ENCODE results near the gene SLC44A4. TPM values are rescaled to one million over a fixed set of nuclear protein-coding genes. Genes with fewer than 3 reads are reported as not detected.
"Not testable (repeated sequence)": the region's sequence is repeated elsewhere in the genome, so short reads cannot be mapped to it uniquely, and the experiment has no call there.

SLC44A4 gene
- total RNA-seq, 2 experiments from 2014 or later: 0.20 TPM; not detected in 1

DNA sequence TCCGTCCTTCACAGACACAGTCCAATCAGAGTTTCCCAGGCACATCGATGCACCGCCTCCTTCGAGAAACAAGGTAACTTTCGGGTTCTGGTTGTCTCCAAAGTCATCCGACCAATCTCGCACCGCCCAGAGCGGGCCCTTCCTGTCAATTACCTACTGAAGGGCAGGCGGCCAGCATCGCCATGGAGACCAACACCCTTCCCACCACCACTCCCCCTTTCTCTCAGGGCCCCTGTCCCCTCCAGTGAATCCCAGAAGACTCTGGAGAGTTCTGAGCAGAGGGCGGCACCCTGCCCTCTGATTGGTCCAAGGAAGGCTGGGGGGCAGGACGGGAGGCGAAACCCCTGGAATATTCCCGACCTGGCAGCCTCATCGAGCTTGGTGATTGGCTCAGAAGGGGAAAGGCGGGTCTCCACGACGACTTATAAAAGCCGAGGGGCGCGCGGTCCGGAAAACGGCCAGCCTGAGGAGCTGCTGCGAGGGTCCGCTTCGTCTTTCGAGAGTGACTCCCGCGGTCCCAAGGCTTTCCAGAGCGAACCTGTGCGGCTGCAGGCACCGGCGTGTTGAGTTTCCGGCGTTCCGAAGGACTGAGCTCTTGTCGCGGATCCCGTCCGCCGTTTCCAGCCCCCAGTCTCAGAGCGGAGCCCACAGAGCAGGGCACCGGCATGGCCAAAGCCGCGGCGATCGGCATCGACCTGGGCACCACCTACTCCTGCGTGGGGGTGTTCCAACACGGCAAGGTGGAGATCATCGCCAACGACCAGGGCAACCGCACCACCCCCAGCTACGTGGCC is 51.3 kb downstream of the SLC44A4 start, which contains the start of gene HSPA1B:
Gene HSPA1B, plus strand, starts transcription at position 453 of the 794 bp plus-strand sequence. Its CDS starts 213 bp downstream, at position 666.
- POLR2A ChIA-PET: interaction anchor here (0.7 to 2.9 kb wide), 29 partner anchors 8 to 286 kb away, joined by 3 to 34 read pairs (median 6); partner anchors contain the start of genes ABHD16A, BAG6, C6orf47 and CLIC1
- DNase-seq: peak; percentile 64 to 93 (median 84)
- intact Hi-C loops (cut with DNase I, micrococcal nuclease): loop anchor here in 1 of 2 experiments (2.0 kb wide), 1 partner anchor 33 kb away; the partner anchor contains the start of gene VARS1

DNA sequence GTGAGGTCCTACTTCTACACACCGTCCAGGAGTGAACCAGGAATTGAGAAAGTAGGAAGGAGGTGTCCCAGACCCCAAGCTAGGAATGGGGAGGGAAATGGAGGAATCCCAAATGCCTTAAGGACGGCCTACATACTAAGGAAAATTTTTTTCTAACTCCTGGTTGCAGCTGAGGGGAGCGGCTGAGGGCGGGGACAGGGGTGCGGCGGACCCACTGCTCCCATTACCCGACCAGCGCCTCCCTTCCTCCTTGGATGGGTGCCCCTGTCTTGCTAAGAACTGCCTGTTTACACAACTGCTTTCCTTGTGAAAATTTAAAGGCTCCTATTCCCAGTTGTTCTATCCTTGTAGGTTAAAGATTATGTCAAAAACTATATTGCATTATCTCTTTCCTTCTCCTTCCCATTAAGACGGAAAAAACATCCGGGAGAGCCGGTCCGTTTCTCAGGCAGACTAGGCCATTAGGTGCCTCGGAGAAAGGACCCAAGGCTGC is 52.0 kb downstream of the SLC44A4 start:
- H3K9me3 Mint-ChIP-seq: no peaks in the 10 kb centered on the region
- H3K4me1 ChIP-seq (ENCODE audit: insufficient read depth, low read length): peaks cover 46% of the 10 kb centered on the region
- intact Hi-C loops (cut with DNase I, micrococcal nuclease): loop anchor here in 1 of 2 experiments (2.0 kb wide), 1 partner anchor 32 kb away; the partner anchor contains the start of gene VARS1
- H3K27ac Mint-ChIP-seq: peak overlapping the region; percentile 97
- ChIA-PET POLR2A (interaction anchor here (0.7 to 2.9 kb wide), 26 partner anchors 9 to 285 kb away, joined by 3 to 34 read pairs (median 6); partner anchors contain the start of genes ABHD16A, BAG6, C6orf47 and CLIC1), CTCF (interaction anchor here (0.6 to 1.4 kb wide), 9 partner anchors 9 to 97 kb away, joined by 3 to 7 read pairs (median 4); partner anchors contain the start of genes DDAH2, MSH5 and VARS1)
- peak overlapping the region; percentile 96 for H3K4me3 Mint-ChIP-seq
- peak overlapping the region; percentile 74 to 76 for H3K27ac ChIP-seq (ENCODE audit: low read depth in 1 of 2, low read length in 2 of 2)
- H3K27me3 ChIP-seq (ENCODE audit: control insufficient read depth in 1 of 2, insufficient read depth in 2 of 2, low read length in 2 of 2): no peaks in the 10 kb centered on the region
- DNase-seq (peak in 5 of 14 experiments; percentile 32 to 54 (median 40)), ATAC-seq (ENCODE audit: poor library complexity) (peak; percentile 19)
- H3K36me3 Mint-ChIP-seq (ENCODE audit: low read depth): peaks cover 14% of the 10 kb centered on the region
- TF ChIP-seq, protein P1, sequence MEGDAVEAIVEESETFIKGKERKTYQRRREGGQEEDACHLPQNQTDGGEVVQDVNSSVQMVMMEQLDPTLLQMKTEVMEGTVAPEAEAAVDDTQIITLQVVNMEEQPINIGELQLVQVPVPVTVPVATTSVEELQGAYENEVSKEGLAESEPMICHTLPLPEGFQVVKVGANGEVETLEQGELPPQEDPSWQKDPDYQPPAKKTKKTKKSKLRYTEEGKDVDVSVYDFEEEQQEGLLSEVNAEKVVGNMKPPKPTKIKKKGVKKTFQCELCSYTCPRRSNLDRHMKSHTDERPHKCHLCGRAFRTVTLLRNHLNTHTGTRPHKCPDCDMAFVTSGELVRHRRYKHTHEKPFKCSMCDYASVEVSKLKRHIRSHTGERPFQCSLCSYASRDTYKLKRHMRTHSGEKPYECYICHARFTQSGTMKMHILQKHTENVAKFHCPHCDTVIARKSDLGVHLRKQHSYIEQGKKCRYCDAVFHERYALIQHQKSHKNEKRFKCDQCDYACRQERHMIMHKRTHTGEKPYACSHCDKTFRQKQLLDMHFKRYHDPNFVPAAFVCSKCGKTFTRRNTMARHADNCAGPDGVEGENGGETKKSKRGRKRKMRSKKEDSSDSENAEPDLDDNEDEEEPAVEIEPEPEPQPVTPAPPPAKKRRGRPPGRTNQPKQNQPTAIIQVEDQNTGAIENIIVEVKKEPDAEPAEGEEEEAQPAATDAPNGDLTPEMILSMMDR (IDR thresholded peaks at IDR 0.05): no peak
- H3K4me1 Mint-ChIP-seq (ENCODE audit: low read depth): peaks cover 50% of the 10 kb centered on the region
- H3K9me3 ChIP-seq (ENCODE audit: control insufficient read depth in 1 of 2, insufficient read depth in 1 of 2, low read length in 2 of 2): no peaks in the 10 kb centered on the region
- no peaks in the 10 kb centered on the region for H3K27me3 Mint-ChIP-seq
- peaks cover 2% of the 10 kb centered on the region for H3K36me3 ChIP-seq (ENCODE audit: insufficient read depth, low read length)
- H3K4me3 ChIP-seq (ENCODE audit: low read length): peak overlapping the region; percentile 84

More for the DNA sequence above, 51.3 kb downstream of the SLC44A4 start, which contains the start of gene HSPA1B:
- no peaks in the 10 kb centered on the region for H3K27me3 ChIP-seq (ENCODE audit: control insufficient read depth in 1 of 2, insufficient read depth in 2 of 2, low read length in 2 of 2)
- Mint-ChIP-seq H3K27me3 (no peaks in the 10 kb centered on the region), H3K27ac (peak within 1 kb of the TSS; percentile 97), H3K4me3 (peak within 1 kb of the TSS; percentile 96), H3K4me1 (ENCODE audit: low read depth) (peaks cover 43% of the 10 kb centered on the region), H3K9me3 (no peaks in the 10 kb centered on the region), H3K36me3 (ENCODE audit: low read depth) (peaks cover 9% of the 10 kb centered on the region)
- no peaks in the 10 kb centered on the region for H3K9me3 ChIP-seq (ENCODE audit: control insufficient read depth in 1 of 2, insufficient read depth in 1 of 2, low read length in 2 of 2)
- CTCF ChIA-PET: interaction anchor here (0.6 to 1.4 kb wide), 6 partner anchors 9 to 98 kb away, joined by 3 to 7 read pairs (median 4); partner anchors contain the start of genes DDAH2 and VARS1
- peaks cover 2% of the 10 kb centered on the region for H3K36me3 ChIP-seq (ENCODE audit: insufficient read depth, low read length)
- H3K27ac ChIP-seq (ENCODE audit: low read depth in 1 of 2, low read length in 2 of 2): peak within 1 kb of the TSS; percentile 74 to 76
- TF ChIP-seq, protein P1 (IDR thresholded peaks at IDR 0.05): no peak
- H3K4me3 ChIP-seq (ENCODE audit: low read length): peak within 1 kb of the TSS; percentile 84
- ATAC-seq (ENCODE audit: poor library complexity): peak; percentile 66
- H3K4me1 ChIP-seq (ENCODE audit: insufficient read depth, low read length): peaks cover 43% of the 10 kb centered on the region

DNA sequence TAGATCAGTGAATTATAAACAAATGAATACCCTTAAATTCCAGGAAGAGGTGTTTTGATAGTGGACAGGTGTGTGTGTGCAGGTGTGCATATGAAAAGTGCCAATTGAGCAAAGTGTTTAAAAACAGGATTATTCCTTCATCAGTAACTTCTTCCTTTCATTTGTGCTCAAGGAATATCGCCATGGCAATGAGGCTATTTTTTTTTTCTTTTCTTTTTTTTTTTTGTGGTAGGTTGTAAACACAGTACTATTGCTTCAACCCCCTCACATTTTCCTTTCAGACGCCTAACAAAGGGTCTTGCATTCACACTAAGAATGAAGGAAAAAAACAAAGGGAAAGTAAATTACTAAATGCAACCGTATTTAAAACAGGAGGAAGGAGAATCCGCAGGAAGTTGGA is 53.2 kb downstream of the SLC44A4 start:
- no peaks in the 10 kb centered on the region for H3K9me3 ChIP-seq (ENCODE audit: control insufficient read depth in 1 of 2, insufficient read depth in 1 of 2, low read length in 2 of 2)
- Mint-ChIP-seq H3K4me3 (peak overlapping the region; percentile 96), H3K9me3 (no peaks in the 10 kb centered on the region), H3K27me3 (no peaks in the 10 kb centered on the region), H3K36me3 (ENCODE audit: low read depth) (peaks cover 16% of the 10 kb centered on the region), H3K27ac (peak overlapping the region; percentile 97), H3K4me1 (ENCODE audit: low read depth) (peaks cover 54% of the 10 kb centered on the region)
- TF ChIP-seq, protein P1 (IDR thresholded peaks at IDR 0.05): no peak
- no peak overlapping the region for H3K4me3 ChIP-seq (ENCODE audit: low read length)
- POLR2A ChIA-PET: interaction anchor here (2.9 kb wide), 1 partner anchor 11 kb away, joined by 23 read pairs; the partner anchor contains the start of genes HSPA1A and HSPA1L
- no peaks in the 10 kb centered on the region for H3K27me3 ChIP-seq (ENCODE audit: control insufficient read depth in 1 of 2, insufficient read depth in 2 of 2, low read length in 2 of 2)
- ATAC-seq (ENCODE audit: poor library complexity) (no peak), DNase-seq (no peak)
- CTCF ChIA-PET: interaction anchor here (1.3 kb wide), 1 partner anchor 96 kb away, joined by 3 read pairs; no protein-coding TSS in a partner anchor
- H3K36me3 ChIP-seq (ENCODE audit: insufficient read depth, low read length): no peaks in the 10 kb centered on the region
- intact Hi-C loops (cut with DNase I, micrococcal nuclease): no loop called here
- peaks cover 42% of the 10 kb centered on the region for H3K4me1 ChIP-seq (ENCODE audit: insufficient read depth, low read length)
- H3K27ac ChIP-seq (ENCODE audit: low read depth in 1 of 2, low read length in 2 of 2): no peak overlapping the region

DNA sequence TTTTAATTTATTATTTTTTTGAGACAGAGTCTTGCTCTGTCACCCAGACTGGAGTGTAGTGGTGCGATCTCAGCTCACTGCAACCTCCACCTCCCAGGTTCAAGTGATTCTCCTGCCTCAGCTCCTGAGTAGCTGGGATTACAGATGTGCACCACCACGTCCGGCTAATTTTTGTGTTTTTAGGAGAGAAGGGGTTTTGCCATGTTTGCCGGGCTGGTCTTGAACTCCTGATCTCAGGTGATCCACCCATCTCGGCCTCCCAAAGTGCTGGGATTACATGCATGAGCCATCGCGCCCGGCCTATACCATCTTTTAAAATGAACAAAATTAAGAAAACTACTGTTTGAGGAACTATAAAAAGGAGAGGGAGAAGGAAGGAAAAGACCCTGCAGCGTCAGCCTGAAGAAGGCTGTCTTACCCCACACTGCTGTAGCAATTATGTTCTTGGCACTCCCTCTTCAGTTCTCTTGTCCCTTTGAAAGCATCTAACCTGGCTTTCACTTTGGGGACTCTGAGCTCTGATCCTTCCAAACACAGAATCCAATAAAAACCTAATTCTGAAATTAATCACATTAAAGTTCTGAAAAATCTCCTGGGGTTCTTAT is 55.1 kb downstream of the SLC44A4 start:
- H3K27me3 Mint-ChIP-seq; H3K27me3 ChIP-seq (ENCODE audit: control insufficient read depth in 1 of 2, insufficient read depth in 2 of 2, low read length in 2 of 2); H3K27ac ChIP-seq (ENCODE audit: low read depth in 1 of 2, low read length in 2 of 2); H3K9me3 Mint-ChIP-seq; H3K9me3 ChIP-seq (ENCODE audit: control insufficient read depth in 1 of 2, insufficient read depth in 1 of 2, low read length in 2 of 2); DNase-seq; H3K4me3 ChIP-seq (ENCODE audit: low read length); ATAC-seq (ENCODE audit: poor library complexity); H3K36me3 ChIP-seq (ENCODE audit: insufficient read depth, low read length); CTCF ChIA-PET: not testable (repeated sequence)
- peak overlapping the region; percentile 47 for H3K27ac Mint-ChIP-seq
- peaks cover 55% of the 10 kb centered on the region for H3K4me1 ChIP-seq (ENCODE audit: insufficient read depth, low read length)
- H3K36me3 Mint-ChIP-seq (ENCODE audit: low read depth): peaks cover 16% of the 10 kb centered on the region
- peaks cover 50% of the 10 kb centered on the region for H3K4me1 Mint-ChIP-seq (ENCODE audit: low read depth)
- peak overlapping the region; percentile 58 for H3K4me3 Mint-ChIP-seq
- intact Hi-C loops (cut with DNase I, micrococcal nuclease): loop anchor here in 1 of 2 experiments (2.0 kb wide), 1 partner anchor 17 kb away; the partner anchor contains the start of gene LSM2
- POLR2A ChIA-PET: interaction anchor here (2.6 to 2.7 kb wide), 2 partner anchors 10 to 17 kb away, joined by 8 to 17 read pairs; partner anchors contain the start of gene LSM2
